Measurements from ENCODE around the gene SHISA7.

Gene SHISA7

DNA sequence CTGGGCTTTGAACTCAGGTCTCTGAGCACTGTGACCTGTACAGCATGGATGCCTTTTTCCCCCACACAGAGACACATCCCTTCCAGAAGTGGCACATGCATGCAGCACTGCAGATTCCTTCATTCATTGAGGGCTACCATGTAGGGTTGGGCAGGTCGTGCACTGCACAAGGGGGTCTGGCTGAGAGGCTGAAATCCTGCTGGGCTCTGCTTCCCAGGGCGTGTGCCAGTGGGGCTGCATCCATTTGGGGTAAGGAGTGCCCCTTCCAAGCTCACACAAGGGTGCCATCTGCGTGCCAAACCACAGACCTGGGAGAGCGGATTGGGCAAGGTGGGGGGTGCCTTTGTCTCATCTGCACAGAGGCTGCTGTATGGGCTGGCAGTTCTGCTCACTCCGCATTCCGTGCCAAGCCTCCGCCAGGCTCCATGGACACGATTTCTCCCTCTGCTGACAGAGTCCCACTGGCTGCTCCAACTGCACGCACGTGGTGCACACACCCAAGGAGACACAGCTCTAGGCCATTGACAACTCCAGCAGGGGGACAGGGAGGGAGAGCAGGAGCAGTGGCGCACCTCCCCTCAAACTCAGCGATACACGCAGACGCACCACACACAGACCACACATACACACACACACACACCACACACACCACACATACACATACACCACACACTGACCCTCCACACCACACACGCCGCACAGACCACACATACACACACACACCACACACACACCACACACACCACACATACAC is 4.5 kb upstream of the SHISA7 start:
- Histone ChIP-seq H3K4me3 (replicated peaks; ENCODE audit: insufficient read depth, low read length) (no peak overlapping the region), H3K27ac (replicated peaks) (peak overlapping the region; percentile 23; the same call in 1 of the 2 replicates), H3K27me3 (ENCODE audit: insufficient read depth, poor library complexity, severe bottlenecking) (peaks cover 26% of the 10 kb centered on the region)
- TF ChIP-seq, protein P1, sequence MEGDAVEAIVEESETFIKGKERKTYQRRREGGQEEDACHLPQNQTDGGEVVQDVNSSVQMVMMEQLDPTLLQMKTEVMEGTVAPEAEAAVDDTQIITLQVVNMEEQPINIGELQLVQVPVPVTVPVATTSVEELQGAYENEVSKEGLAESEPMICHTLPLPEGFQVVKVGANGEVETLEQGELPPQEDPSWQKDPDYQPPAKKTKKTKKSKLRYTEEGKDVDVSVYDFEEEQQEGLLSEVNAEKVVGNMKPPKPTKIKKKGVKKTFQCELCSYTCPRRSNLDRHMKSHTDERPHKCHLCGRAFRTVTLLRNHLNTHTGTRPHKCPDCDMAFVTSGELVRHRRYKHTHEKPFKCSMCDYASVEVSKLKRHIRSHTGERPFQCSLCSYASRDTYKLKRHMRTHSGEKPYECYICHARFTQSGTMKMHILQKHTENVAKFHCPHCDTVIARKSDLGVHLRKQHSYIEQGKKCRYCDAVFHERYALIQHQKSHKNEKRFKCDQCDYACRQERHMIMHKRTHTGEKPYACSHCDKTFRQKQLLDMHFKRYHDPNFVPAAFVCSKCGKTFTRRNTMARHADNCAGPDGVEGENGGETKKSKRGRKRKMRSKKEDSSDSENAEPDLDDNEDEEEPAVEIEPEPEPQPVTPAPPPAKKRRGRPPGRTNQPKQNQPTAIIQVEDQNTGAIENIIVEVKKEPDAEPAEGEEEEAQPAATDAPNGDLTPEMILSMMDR (IDR thresholded peaks at IDR 0.05; ENCODE audit: insufficient read depth, low read length) = no peak
- TF ChIP-seq GABPA (IDR thresholded peaks at IDR 0.05; ENCODE audit: low read depth) = no peak
- no peak for TF ChIP-seq SPI1 (IDR thresholded peaks at IDR 0.05; ENCODE audit: borderline replicate concordance, low read depth)
- TF ChIP-seq POLR2AphosphoS5 (IDR thresholded peaks at IDR 0.05; ENCODE audit: low read depth) = peak; percentile 59; the same call in 1 of the 2 replicates
- TF ChIP-seq, protein P2, sequence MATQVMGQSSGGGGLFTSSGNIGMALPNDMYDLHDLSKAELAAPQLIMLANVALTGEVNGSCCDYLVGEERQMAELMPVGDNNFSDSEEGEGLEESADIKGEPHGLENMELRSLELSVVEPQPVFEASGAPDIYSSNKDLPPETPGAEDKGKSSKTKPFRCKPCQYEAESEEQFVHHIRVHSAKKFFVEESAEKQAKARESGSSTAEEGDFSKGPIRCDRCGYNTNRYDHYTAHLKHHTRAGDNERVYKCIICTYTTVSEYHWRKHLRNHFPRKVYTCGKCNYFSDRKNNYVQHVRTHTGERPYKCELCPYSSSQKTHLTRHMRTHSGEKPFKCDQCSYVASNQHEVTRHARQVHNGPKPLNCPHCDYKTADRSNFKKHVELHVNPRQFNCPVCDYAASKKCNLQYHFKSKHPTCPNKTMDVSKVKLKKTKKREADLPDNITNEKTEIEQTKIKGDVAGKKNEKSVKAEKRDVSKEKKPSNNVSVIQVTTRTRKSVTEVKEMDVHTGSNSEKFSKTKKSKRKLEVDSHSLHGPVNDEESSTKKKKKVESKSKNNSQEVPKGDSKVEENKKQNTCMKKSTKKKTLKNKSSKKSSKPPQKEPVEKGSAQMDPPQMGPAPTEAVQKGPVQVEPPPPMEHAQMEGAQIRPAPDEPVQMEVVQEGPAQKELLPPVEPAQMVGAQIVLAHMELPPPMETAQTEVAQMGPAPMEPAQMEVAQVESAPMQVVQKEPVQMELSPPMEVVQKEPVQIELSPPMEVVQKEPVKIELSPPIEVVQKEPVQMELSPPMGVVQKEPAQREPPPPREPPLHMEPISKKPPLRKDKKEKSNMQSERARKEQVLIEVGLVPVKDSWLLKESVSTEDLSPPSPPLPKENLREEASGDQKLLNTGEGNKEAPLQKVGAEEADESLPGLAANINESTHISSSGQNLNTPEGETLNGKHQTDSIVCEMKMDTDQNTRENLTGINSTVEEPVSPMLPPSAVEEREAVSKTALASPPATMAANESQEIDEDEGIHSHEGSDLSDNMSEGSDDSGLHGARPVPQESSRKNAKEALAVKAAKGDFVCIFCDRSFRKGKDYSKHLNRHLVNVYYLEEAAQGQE (IDR thresholded peaks at IDR 0.05; ENCODE audit: insufficient replicate concordance, low read depth) = no peak
- DNase-seq (ENCODE audit: low read depth in 1 of 2, low spot score in 1 of 2) = peak in 1 of 2 experiments; percentile 91

DNA sequence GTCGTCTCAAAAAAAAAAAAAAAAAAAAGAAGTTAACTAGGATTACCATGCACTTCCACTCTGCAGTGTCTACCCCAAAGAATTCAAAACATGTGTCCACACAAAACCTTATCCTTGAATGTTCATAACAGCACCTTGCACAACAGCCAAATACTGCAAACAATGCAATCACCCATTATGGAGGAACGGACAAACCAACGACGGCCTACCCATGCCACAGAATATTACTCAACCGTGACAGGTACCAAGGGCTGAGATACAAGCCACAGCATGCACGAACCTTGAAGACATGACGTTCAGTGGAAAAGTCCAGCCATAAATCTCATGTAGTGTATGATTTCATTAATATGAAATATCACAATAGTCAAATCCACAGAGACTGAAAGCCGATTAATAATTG is 3.0 kb upstream of the SHISA7 start:
- Histone ChIP-seq H3K27me3 (ENCODE audit: insufficient read depth, poor library complexity, severe bottlenecking) (peaks cover 24% of the 10 kb centered on the region), H3K27ac (replicated peaks) (no peak overlapping the region), H3K4me3 (replicated peaks; ENCODE audit: insufficient read depth, low read length) (no peak overlapping the region)
- DNase-seq (ENCODE audit: low read depth in 1 of 2, low spot score in 1 of 2) = peak in 1 of 2 experiments; percentile 77
- TF ChIP-seq SPI1 (IDR thresholded peaks at IDR 0.05; ENCODE audit: borderline replicate concordance, low read depth) (no peak), GABPA (IDR thresholded peaks at IDR 0.05; ENCODE audit: low read depth) (no peak), POLR2AphosphoS5 (IDR thresholded peaks at IDR 0.05; ENCODE audit: low read depth) (no peak)
- TF ChIP-seq, protein P1 (IDR thresholded peaks at IDR 0.05; ENCODE audit: insufficient read depth, low read length) = no peak
- TF ChIP-seq, protein P2 (IDR thresholded peaks at IDR 0.05; ENCODE audit: insufficient replicate concordance, low read depth) = no peak

DNA sequence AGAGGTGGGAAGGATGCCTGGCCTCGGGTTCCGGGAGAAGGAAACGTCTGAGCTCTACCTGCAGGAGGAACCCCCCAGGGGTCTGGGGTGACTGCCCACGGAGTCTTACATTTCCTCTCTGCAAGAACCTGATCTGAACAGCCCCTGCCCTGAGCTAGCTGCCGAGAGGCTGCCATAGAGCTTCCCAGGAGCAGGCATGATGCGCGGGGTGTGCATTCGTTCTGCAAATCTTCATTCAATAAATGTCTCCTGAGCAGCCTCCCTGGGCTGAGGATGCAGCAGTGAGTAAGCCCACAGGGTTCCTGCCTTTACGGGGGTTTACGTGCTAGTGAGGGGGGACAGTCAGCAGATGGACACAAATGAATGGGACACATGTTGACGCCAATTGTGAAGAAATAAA is 1.5 kb upstream of the SHISA7 start:
- no peak overlapping the region for H3K27ac ChIP-seq (replicated peaks)
- peaks cover 34% of the 10 kb centered on the region for H3K27me3 ChIP-seq (ENCODE audit: insufficient read depth, poor library complexity, severe bottlenecking)
- no peak for TF ChIP-seq SPI1 (IDR thresholded peaks at IDR 0.05; ENCODE audit: borderline replicate concordance, low read depth)
- TF ChIP-seq POLR2AphosphoS5 (IDR thresholded peaks at IDR 0.05; ENCODE audit: low read depth) = no peak
- TF ChIP-seq, protein P2 (IDR thresholded peaks at IDR 0.05; ENCODE audit: insufficient replicate concordance, low read depth) = no peak
- TF ChIP-seq, protein P1 (IDR thresholded peaks at IDR 0.05; ENCODE audit: insufficient read depth, low read length) = no peak
- TF ChIP-seq GABPA (IDR thresholded peaks at IDR 0.05; ENCODE audit: low read depth) = no peak
- H3K4me3 ChIP-seq (replicated peaks; ENCODE audit: insufficient read depth, low read length) = no peak overlapping the region
- no peak for DNase-seq (ENCODE audit: low read depth in 1 of 2, low spot score in 1 of 2)
